CD8-positive, alpha-beta memory T cell (primary cell): ENCODE data around the gene CRYBG3. TPM values are rescaled to one million over a fixed set of nuclear protein-coding genes. Genes with fewer than 3 reads are reported as not detected.
"Not testable (repeated sequence)": the region's sequence is repeated elsewhere in the genome, so short reads cannot be mapped to it uniquely, and the experiment has no call there.

Experiments used
- CTCF ChIA-PET: fragments of 350-600 bp; sonication (Branson Sonifier 250); formaldehyde crosslinking; loops from one replicate; lab custom pipeline; 2021; ENCODE audit warnings: antibody characterized with exemption; lab: Charles Lee
- POLR2A ChIA-PET: fragments of 350-600 bp; sonication (Branson Sonifier 250); formaldehyde crosslinking; loops from one replicate; lab custom pipeline; 2021; ENCODE audit warnings: antibody characterized with exemption; lab: Charles Lee
- DNase-seq, 5 donors: peaks; one replicate each; pipeline versions ENCODE4 v3.0.0 to v3.0.0-alpha.2; 2020 to 2022; ENCODE audit warnings: mixed read lengths in 1 of 5
- H3K27ac ChIP-seq: one replicate; pipeline ENCODE4 v1.7.0; 2013; ENCODE audit warnings: low read depth, mild to moderate bottlenecking, low read length, moderate library complexity
- H3K27me3 ChIP-seq: 2 replicates; pipeline ENCODE4 v1.7.0; 2013; ENCODE audit warnings: low read length, mild to moderate bottlenecking; ENCODE audit not compliant: insufficient read depth, poor library complexity, severe bottlenecking
- H3K36me3 ChIP-seq: 2 replicates; pipeline ENCODE4 v1.7.0; 2013; ENCODE audit warnings: mild to moderate bottlenecking, low read length, moderate library complexity; ENCODE audit not compliant: insufficient read depth
- H3K4me1 ChIP-seq: 2 replicates; pipeline ENCODE4 v1.7.0; 2013; ENCODE audit warnings: mild to moderate bottlenecking, low read length, moderate library complexity; ENCODE audit not compliant: insufficient read depth
- H3K4me3 ChIP-seq: 2 replicates; pipeline ENCODE4 v1.7.0; 2013; ENCODE audit warnings: mild to moderate bottlenecking, low read length
- H3K9me3 ChIP-seq: 2 replicates; pipeline ENCODE4 v1.7.0; 2013; ENCODE audit warnings: mild to moderate bottlenecking, low read length
- H3K27ac Mint-ChIP-seq, 8 donors: one replicate each; pipeline ENCODE4 v1.8.0; 2020 to 2021; ENCODE audit warnings: mixed read lengths in 8 of 8, mild to moderate bottlenecking in 6 of 8, inconsistent platforms in 3 of 8, moderate library complexity in 3 of 8
- H3K27me3 Mint-ChIP-seq, 2 donors: one replicate each; pipeline ENCODE4 v1.8.0; 2020 to 2021; ENCODE audit warnings: mixed read lengths in 2 of 2, mild to moderate bottlenecking in 1 of 2, moderate library complexity in 1 of 2
- H3K36me3 Mint-ChIP-seq, 3 donors: one replicate each; pipeline ENCODE4 v1.8.0; 2020 to 2021; ENCODE audit warnings: mixed read lengths in 3 of 3, inconsistent platforms in 1 of 3, mild to moderate bottlenecking in 1 of 3
- H3K4me1 Mint-ChIP-seq, 3 donors: one replicate each; pipeline ENCODE4 v1.8.0; 2020 to 2021; ENCODE audit warnings: mixed read lengths in 3 of 3, inconsistent platforms in 1 of 3, mild to moderate bottlenecking in 1 of 3
- H3K4me3 Mint-ChIP-seq, 7 donors: one replicate each; pipeline ENCODE4 v1.8.0; 2020 to 2021; ENCODE audit warnings: mixed read lengths in 7 of 7, mild to moderate bottlenecking in 6 of 7, moderate library complexity in 4 of 7, inconsistent platforms in 2 of 7
- H3K9me3 Mint-ChIP-seq, 5 donors: one replicate each; pipeline ENCODE4 v1.8.0; 2020 to 2022; ENCODE audit warnings: mixed read lengths in 5 of 5, mild to moderate bottlenecking in 3 of 5, moderate library complexity in 2 of 5, inconsistent platforms in 1 of 5
- polyA plus RNA-seq: library from polyadenylated mRNA; unstranded; fragments of 300-500 nt; fragmentation: Illumina TruSeq; gene quantifications from one replicate; pipeline ENCODE4 v1.2.3, GENCODE V29; 2021
- total RNA-seq, 2 experiments: library from RNA; stranded (reverse); gene quantifications; one replicate each; pipeline ENCODE4 v1.2.3, GENCODE V29; 2021

The CRYBG3 gene
- total and polyA plus RNA-seq, 3 experiments from 2014 or later: 1.5 to 5.5 (median 4.5) TPM

- peaks cover 29 to 43% (median 43%) of the 10 kb centered on the region in 3 donors for H3K4me1 Mint-ChIP-seq
- H3K36me3 Mint-ChIP-seq: peaks cover 0 to 8% (median 0%) of the 10 kb centered on the region in 3 donors
- Histone ChIP-seq H3K27me3 (peaks cover 6% of the 10 kb centered on the region), H3K27ac (no peak overlapping the region), H3K9me3 (no peaks in the 10 kb centered on the region), H3K4me3 (no peak overlapping the region), H3K4me1 (peaks cover 13% of the 10 kb centered on the region), H3K36me3 (no peaks in the 10 kb centered on the region)
- ChIA-PET CTCF (no interaction called here), POLR2A (no interaction called here)
- H3K4me3 Mint-ChIP-seq: peak overlapping the region in 1 of 7 donors; percentile 19
- no peak for DNase-seq
- no peak overlapping the region for H3K27ac Mint-ChIP-seq
- no peaks in the 10 kb centered on the region for H3K9me3 Mint-ChIP-seq
- peaks cover 0 to 3% of the 10 kb centered on the region in 2 donors for H3K27me3 Mint-ChIP-seq
These were observed 3.3 kb downstream of the CRYBG3 start for GRCh38 chr3:97825101-97825500.

- Mint-ChIP-seq H3K4me1 (peaks cover 13 to 26% (median 25%) of the 10 kb centered on the region in 3 donors), H3K27me3 (peaks cover 0 to 3% of the 10 kb centered on the region in 2 donors), H3K4me3 (no peak overlapping the region), H3K36me3 (peaks cover 0 to 2% (median under 1%) of the 10 kb centered on the region in 3 donors), H3K9me3 (peaks cover 0 to 4% (median 0%) of the 10 kb centered on the region in 5 donors), H3K27ac (no peak overlapping the region)
- no peak overlapping the region for H3K27ac ChIP-seq
- H3K4me1 ChIP-seq: peaks cover 1% of the 10 kb centered on the region
- H3K36me3 ChIP-seq: no peaks in the 10 kb centered on the region
- CTCF ChIA-PET: no interaction called here
- POLR2A ChIA-PET: interaction anchor here (0.7 kb wide), 1 partner anchor 199 kb away, joined by 10 read pairs; no protein-coding TSS in a partner anchor
- H3K9me3 ChIP-seq: no peaks in the 10 kb centered on the region
- DNase-seq: no peak
- no peaks in the 10 kb centered on the region for H3K27me3 ChIP-seq
- H3K4me3 ChIP-seq: no peak overlapping the region
These were observed 6.1 kb downstream of the CRYBG3 start for GRCh38 chr3:97827741-97828471.

- Histone ChIP-seq H3K27me3 (no peaks in the 10 kb centered on the region), H3K4me1 (no peaks in the 10 kb centered on the region), H3K36me3 (no peaks in the 10 kb centered on the region), H3K4me3 (no peak overlapping the region), H3K9me3 (no peaks in the 10 kb centered on the region), H3K27ac (no peak overlapping the region)
- Mint-ChIP-seq H3K27ac (no peak overlapping the region), H3K9me3 (peaks cover 0 to 4% (median 0%) of the 10 kb centered on the region in 5 donors), H3K36me3 (peaks cover 0 to 2% (median 0%) of the 10 kb centered on the region in 3 donors), H3K27me3 (peaks cover 0 to 3% of the 10 kb centered on the region in 2 donors), H3K4me3 (no peak overlapping the region), H3K4me1 (peaks cover 6 to 14% (median 12%) of the 10 kb centered on the region in 3 donors)
- POLR2A ChIA-PET: no interaction called here
- DNase-seq: no peak
- CTCF ChIA-PET: no interaction called here
These were observed 7.4 kb downstream of the CRYBG3 start for GRCh38 chr3:97829198-97829597.

DNA sequence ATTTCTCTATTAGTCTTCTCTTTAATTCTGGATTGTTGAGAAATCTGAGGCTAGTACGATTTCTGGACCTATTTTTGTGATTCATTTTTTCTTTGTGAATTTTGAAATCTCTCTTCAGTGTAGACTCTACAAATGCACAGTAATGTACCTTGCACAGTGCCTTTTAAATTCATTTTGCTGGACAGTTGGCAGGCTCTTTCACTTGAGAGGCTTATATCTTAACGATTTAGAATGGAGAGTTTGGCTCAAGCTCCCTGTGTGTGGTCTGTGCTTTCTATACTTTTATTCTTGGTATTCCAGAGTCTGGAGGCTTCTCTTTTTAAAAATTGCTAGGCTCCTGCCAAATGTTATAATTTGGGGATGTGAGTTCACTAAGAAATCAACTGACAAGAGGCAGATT lies 8.8 kb downstream of the CRYBG3 start:
- POLR2A ChIA-PET: no interaction called here

DNA sequence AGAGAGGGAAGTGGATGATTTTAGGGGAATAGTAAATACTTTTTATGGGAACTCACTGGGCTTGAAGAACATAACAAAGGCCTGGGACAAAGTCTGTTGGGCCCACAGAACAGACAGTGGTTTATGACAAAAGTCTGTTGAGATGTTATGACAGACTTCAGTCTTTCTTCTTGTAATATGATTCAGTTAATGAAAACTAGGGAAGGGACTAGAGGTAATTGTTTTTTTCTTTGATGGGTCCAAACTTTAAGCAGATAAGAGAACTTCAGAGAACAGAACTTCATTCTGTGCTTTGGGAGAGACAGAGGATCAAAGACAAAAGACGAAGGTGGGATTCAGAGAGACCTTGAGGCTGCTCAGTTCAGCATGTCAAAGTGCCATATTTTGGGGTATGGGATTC lies 9.3 kb downstream of the CRYBG3 start:
- H3K27me3 Mint-ChIP-seq: peaks cover 0 to 8% of the 10 kb centered on the region in 2 donors
- no peak for DNase-seq
- H3K9me3 Mint-ChIP-seq: peaks cover 0 to 4% (median 0%) of the 10 kb centered on the region in 5 donors
- H3K9me3 ChIP-seq: no peaks in the 10 kb centered on the region
- peaks cover 0 to 2% (median 0%) of the 10 kb centered on the region in 3 donors for H3K36me3 Mint-ChIP-seq
- H3K27me3 ChIP-seq: no peaks in the 10 kb centered on the region
- no peak overlapping the region for H3K4me3 Mint-ChIP-seq
- ChIA-PET CTCF (no interaction called here), POLR2A (no interaction called here)
- H3K4me1 Mint-ChIP-seq: peaks cover 3 to 7% (median 6%) of the 10 kb centered on the region in 3 donors
- no peaks in the 10 kb centered on the region for H3K4me1 ChIP-seq
- H3K27ac Mint-ChIP-seq: no peak overlapping the region
- H3K36me3 ChIP-seq: no peaks in the 10 kb centered on the region
- no peak overlapping the region for H3K4me3 ChIP-seq
- H3K27ac ChIP-seq: no peak overlapping the region

More for the DNA sequence above, 8.8 kb downstream of the CRYBG3 start:
- H3K27ac ChIP-seq: no peak overlapping the region
- CTCF ChIA-PET: no interaction called here
- Mint-ChIP-seq H3K36me3 (peaks cover 0 to 2% (median 0%) of the 10 kb centered on the region in 3 donors), H3K9me3 (peaks cover 0 to 4% (median 0%) of the 10 kb centered on the region in 5 donors), H3K27ac (no peak overlapping the region), H3K27me3 (peaks cover 0 to 7% of the 10 kb centered on the region in 2 donors), H3K4me1 (peaks cover 3 to 7% (median 6%) of the 10 kb centered on the region in 3 donors), H3K4me3 (no peak overlapping the region)
- H3K9me3 ChIP-seq: no peaks in the 10 kb centered on the region
- H3K4me3 ChIP-seq: no peak overlapping the region
- H3K36me3 ChIP-seq: no peaks in the 10 kb centered on the region
- no peaks in the 10 kb centered on the region for H3K4me1 ChIP-seq
- no peaks in the 10 kb centered on the region for H3K27me3 ChIP-seq
- DNase-seq: no peak

DNA sequence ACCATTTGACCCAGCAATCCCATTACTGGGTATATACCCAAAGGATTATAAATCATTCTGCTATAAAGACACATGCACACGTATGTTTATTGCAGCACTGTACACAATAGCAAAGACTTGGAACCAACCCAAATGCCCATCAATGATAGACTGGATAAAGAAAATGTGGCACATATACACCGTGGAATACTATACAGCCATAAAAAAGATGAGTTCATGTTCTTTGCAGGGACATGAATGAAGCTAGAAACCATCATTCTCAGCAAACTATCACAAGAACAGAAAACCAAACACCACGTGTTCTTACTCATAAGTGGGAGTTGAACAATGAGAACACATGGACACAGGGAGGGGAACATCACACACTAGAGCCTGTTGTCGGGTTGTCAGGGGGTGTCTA lies 11.4 kb downstream of the CRYBG3 start:
- H3K27me3 ChIP-seq, H3K4me1 Mint-ChIP-seq, H3K36me3 ChIP-seq, CTCF ChIA-PET, H3K9me3 Mint-ChIP-seq, H3K36me3 Mint-ChIP-seq, H3K9me3 ChIP-seq, DNase-seq, H3K4me3 Mint-ChIP-seq, H3K4me3 ChIP-seq, H3K27me3 Mint-ChIP-seq, H3K4me1 ChIP-seq, POLR2A ChIA-PET, H3K27ac ChIP-seq, H3K27ac Mint-ChIP-seq: not testable (repeated sequence)

DNA sequence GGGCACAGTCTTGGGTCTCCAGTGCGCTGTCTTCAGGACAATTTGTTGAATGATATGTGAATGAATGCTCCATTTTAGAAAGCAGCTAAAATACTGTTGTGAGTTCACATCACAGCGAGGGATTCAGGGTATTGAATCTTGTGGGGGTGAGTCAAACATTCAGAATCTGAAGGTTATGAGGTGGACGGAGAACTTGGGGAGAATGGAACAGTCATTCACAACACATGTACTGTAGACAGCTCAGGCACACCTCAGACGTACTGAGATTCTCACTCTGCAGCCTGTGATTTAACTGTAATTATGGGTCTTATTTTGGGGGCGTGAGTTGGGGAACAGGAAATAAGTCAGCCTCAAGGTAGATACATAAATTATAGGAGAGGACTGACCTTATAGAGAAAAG lies 13.9 kb downstream of the CRYBG3 start:
- POLR2A ChIA-PET: no interaction called here
- H3K4me1 ChIP-seq: no peaks in the 10 kb centered on the region
- no peaks in the 10 kb centered on the region for H3K36me3 ChIP-seq
- H3K27ac Mint-ChIP-seq: no peak overlapping the region
- peaks cover 0 to 4% (median 0%) of the 10 kb centered on the region in 5 donors for H3K9me3 Mint-ChIP-seq
- peaks cover 0 to 2% (median 0%) of the 10 kb centered on the region in 3 donors for H3K4me1 Mint-ChIP-seq
- H3K27me3 Mint-ChIP-seq: peaks cover 0 to 9% of the 10 kb centered on the region in 2 donors
- CTCF ChIA-PET: interaction anchor here (0.8 kb wide), 1 partner anchor 14 kb away, joined by 3 read pairs; the partner anchor contains the start of gene CRYBG3
- no peak overlapping the region for H3K4me3 ChIP-seq
- no peak overlapping the region for H3K4me3 Mint-ChIP-seq
- no peak overlapping the region for H3K27ac ChIP-seq
- H3K36me3 Mint-ChIP-seq: peaks cover 0 to 2% (median 0%) of the 10 kb centered on the region in 3 donors
- H3K9me3 ChIP-seq: no peaks in the 10 kb centered on the region
- no peak for DNase-seq
- H3K27me3 ChIP-seq: no peaks in the 10 kb centered on the region

GRCh38 chr3:97838393-97838792 lies 16.6 kb downstream of the CRYBG3 start:
- H3K4me1 ChIP-seq: no peaks in the 10 kb centered on the region
- no peak overlapping the region for H3K27ac Mint-ChIP-seq
- peaks cover under 1 to 9% of the 10 kb centered on the region in 2 donors for H3K27me3 Mint-ChIP-seq
- no peaks in the 10 kb centered on the region for H3K27me3 ChIP-seq
- H3K4me3 ChIP-seq: no peak overlapping the region
- H3K36me3 Mint-ChIP-seq: peaks cover 0 to 1% (median 0%) of the 10 kb centered on the region in 3 donors
- no peak overlapping the region for H3K27ac ChIP-seq
- no peak for DNase-seq
- no peak overlapping the region for H3K4me3 Mint-ChIP-seq
- peaks cover 0 to 2% (median 0%) of the 10 kb centered on the region in 3 donors for H3K4me1 Mint-ChIP-seq
- H3K9me3 Mint-ChIP-seq: no peaks in the 10 kb centered on the region
- ChIA-PET CTCF (no interaction called here), POLR2A (no interaction called here)
- H3K36me3 ChIP-seq: no peaks in the 10 kb centered on the region
- no peaks in the 10 kb centered on the region for H3K9me3 ChIP-seq
